GM19035 (cell line): Measurements from ENCODE around the gene DUOXA1.
"Not testable (repeated sequence)": the region's sequence is repeated elsewhere in the genome, so short reads cannot be mapped to it uniquely, and the experiment has no call there.

ENCODE experiments used
- ATAC-seq: cut with Tn5 transposase; IDR thresholded peaks from one replicate; pipeline ENCODE4 v1.9.1; 2021; ENCODE audit not compliant: unreplicated experiment

The DUOXA1 gene

DNA sequence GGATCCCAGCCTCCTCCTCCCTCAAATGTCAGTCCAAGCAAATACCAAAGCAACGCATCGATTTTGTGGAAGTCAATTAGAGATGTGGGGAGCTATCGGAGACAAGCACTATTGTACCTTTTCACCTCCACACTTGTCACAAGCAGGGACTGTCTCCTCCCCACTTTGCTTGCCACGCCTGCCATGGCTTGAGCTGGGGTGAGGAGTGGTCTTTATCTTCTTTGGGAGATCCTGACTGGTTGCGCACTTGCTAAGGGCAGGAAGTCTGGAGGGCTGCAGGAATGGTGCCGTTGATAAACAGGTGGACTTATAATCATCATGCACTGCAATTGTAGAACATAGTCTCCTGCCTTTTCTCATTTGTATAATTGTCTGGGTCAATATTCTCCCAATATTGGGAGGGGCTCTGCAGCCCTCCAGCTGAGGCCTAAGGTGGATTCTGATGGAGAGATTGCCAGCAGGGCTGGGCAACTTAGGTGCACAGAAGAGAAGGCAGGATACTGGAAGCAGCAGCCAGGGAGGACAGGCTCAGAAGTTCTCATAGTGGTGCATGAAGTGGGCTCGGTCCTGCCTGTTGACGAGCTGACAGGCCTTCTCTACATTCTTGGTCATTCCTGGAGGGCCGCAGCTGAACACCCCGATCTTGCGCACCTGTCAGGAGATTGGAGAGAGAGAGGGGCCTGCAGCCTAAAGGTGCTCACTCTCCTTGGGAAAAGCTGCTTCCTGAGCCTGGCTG, 35.9 kb downstream of the DUOXA1 start:
- ATAC-seq: no peak

DNA sequence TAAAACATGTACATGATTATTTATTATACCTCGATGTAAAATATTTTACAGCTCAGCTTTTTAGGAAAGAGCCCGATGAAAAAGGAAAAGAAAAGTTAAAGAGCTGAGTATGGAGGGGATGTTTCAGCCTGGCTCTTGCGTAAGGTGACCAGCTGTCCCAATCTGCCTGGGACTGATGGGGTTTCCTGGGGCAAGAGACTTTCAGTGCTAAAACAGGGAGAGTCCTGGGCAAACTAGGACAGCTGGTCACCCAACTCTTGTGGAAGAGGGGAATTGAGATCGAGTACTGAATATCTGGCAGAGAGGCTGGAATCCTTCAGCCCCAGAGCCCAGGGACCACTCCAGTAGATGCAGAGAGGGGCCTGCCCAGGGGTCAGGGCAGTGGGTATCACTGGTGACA, 36.7 kb downstream of the DUOXA1 start:
- ATAC-seq: no peak

DNA sequence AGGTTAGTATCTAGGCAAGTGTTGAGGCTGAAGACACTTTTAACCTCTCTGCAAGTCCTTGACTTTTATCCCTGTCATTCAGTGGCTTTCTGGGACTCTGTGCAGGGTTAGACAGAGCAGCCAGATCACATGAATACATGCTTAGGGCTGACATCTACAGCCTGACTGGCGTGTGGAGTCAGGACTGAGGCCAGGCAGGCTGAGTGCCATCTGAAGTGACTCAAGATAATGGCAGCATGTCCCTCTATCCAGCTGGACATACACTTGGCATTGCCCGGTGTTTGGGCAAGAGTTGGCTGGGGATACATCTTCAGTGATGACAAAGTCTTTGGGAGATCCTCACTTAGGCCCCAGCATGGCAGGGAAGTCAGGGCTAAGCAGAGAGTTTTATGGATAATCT, 38.1 kb downstream of the DUOXA1 start:
- ATAC-seq: no peak

DNA sequence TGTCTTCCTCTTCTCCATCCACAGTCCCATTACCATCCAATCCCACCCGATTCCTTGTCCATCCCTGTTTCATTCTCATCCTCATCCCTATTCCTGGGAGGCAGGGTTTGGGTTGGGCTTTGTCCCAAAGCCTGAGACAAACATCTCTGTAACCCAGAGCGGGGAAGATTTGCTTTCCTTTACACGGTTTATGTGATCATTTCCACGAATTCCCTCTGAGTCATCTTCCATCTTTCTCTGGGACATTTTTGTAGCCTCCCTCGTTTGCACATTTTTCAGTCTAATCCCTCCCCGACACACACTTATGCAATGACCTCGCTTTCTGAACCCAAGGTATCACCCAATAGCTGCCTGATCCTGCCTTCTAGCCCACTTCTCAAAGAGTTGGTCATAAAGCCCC, 38.5 kb downstream of the DUOXA1 start:
- no peak for ATAC-seq

DNA sequence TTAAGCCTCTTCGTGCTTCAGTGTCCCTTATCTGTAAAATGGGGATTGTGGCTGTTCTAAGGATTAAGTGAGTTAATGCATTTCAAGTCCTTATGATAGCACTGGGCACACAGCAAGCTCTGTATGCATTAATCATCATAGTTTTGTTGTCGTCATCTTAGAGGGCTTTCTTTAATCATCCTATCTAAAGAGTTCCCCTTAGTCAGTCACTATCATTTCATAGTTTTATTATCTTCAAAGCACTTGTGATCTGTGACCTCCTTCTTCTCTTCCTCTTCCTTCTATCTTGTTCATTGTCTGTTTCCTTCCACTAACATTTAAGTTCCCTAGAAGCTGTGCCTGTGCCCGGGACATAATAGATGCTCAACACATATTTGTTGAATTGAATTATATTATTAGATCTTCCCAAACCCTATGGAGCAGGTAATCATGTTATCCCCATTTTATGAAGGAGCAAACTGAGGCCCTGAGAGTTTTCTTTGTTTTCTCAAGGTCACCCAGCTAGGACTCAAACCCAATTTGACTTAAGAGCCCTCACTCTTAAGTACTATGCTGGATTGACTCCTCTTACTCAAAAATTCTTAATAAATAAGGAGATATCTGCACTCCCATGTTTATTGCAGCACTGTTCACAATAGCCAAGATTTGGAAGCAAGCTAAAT, 39.8 kb downstream of the DUOXA1 start:
- ATAC-seq: no peak

DNA sequence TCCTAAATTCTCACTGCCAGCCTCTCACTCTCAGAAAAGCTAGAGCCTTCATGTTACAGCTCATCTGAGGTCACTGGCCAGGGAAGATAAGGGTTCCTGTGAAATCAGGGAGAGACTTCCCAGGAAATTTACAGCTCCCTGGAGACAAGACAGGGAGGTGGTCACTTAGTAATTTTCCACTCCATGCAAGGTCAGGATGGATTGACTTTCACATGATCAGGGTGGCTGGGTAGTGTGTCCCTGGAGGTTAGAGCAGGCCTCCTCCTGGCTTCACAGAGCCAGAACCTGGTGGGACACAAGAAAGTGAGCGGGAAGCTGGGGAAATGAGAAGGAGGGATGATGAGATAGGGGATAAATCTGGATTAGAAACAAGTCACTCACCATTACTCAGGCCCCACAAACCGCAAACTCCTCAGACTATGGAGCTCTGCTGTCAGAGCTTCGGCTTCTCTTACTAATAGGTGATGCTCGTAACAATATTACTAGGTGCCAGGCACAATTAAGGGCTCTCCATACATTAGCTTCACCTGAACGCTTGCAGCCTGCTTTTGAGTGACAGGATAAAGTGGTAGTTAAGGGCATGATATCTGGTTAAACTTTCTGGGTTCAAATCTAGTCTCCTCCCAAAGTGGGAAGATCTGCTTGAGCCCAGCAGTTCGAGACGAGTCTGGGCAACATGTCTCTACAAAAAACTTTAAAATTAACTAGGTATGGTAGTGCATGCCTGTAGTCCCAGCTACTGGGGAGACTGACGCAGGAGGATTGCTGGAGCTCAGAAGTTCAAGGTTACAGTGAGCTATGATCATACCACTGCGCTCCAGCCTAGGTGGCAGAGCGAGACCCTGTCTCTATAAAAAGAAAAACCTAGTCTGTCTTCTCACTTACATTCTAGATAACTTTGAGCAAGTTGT, 40.6 kb downstream of the DUOXA1 start:
- no peak for ATAC-seq

DNA sequence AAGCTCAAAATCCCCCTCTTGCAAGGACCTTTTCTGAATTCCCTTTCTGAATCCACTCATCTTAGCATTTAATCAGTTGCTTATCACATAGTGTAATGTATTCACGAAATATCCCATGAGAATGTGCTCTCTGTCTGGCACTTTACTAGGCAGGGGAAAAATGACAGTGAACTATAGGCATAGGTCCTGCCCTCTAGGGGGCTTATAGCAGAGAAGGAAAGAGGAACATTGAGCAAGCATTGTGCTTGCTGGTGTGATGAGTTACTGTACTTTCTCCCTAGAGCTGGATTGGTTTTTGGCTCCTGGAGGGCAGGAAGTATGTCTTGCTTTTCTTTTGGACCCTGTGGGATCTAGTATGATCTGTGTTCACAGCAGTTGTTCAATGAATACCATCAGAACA, 42.2 kb downstream of the DUOXA1 start:
- no peak for ATAC-seq

DNA sequence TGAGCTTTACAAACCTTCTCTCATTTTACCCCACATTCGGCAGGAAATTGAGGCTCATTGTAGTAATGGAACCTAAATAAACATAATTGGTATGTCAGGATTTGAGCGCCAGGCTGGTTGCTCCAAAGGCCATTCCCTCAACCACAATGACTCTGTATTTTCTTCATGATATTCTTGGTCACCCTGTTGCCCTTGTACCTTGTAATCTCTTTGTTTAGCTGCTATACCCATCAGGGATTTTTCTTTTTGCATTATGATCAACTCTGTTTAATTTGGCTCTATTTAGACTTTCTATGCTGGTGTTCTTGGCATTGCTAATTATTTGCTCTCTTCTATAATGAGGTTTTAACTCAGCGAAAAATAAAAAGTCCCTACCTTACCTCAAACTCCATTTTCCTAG, 45.5 kb downstream of the DUOXA1 start:
- no peak for ATAC-seq

DNA sequence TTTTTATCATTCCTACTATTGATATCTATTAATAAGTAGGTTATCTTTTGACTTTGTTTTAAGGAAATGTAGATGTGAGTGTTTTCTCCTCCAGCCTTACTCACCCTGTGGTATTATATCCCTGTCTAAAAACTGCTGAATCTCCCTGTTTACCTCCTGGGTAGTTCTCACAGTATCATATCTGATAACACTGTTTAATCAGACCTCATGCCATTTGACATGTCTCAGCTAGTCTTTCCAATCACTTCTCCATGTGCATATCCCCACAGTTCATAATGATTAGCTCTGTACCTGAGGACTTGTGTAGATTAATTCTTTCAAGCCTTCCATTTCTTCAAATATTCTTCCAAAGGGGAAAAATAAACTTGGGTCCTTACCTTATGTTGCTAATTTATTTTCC, 46.5 kb downstream of the DUOXA1 start:
- no peak for ATAC-seq

DNA sequence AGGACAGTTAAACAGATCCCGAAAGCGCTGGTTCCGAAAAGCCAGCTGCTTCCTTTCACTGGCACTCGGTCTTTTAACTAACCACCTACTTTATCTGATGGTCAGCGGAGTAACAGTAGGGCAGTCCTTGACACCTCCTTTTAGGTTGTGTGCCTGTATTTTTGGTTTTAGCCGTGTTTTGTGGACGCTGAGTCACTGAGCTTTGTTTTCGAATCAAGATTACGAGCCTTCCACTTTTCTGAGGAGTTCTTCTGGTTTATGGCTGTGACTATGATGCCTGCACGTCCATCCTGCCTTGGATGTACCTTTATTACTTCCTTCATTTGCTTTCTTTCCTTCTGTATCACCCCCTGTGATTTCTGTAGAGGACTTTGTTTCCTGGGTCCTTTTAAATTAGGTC, 47.3 kb downstream of the DUOXA1 start:
- ATAC-seq: not testable (repeated sequence)

DNA sequence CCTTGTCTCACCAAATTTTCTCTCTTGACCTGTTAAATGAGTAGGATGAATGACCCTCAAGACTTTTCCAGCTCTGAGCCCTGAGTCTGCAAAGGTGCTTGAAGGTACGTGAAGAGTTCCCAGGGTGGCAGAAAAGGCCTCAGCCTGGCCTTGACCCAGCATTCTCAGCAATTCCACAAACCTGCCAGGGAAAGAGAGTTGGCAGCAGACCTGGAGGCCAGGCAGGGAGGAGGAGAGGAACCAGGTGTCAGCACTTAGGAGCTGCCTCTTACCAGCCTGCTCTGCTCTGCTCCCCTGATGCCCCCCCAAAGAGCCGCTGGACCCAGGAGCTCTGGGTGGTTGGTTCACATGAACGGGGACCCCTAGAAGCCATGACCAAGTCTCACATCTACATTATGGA, 49.1 kb downstream of the DUOXA1 start:
- not testable (repeated sequence) for ATAC-seq

DNA sequence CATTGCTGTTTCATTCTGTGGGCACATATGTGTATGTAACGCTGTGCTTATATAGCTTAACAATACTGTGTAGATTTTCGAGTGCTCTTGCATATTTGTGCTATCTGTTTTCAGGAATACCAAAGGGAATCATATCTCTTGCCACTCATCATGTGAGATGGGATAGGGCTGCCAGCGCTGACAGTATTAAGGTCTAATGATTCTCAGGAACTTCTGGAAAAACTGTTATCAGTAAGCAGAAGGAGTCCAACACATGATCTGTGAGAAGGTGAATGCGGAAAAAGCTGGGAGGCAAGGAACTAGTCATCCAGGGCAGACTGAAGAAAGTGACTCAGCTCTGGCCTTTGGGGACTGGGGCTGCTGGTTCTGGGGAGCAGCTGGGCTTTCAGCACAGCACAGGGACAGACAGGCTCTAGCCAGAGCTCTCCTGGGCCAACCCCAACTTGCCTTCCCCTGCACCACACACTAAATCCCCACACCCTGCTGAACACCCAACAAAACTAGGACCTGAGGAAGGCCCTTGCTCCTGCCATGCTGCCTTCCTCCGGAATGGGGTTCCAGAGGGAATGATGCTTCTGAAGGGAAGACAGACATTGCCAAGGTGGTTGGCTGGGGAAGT, 49.9 kb downstream of the DUOXA1 start:
- not testable (repeated sequence) for ATAC-seq

DNA sequence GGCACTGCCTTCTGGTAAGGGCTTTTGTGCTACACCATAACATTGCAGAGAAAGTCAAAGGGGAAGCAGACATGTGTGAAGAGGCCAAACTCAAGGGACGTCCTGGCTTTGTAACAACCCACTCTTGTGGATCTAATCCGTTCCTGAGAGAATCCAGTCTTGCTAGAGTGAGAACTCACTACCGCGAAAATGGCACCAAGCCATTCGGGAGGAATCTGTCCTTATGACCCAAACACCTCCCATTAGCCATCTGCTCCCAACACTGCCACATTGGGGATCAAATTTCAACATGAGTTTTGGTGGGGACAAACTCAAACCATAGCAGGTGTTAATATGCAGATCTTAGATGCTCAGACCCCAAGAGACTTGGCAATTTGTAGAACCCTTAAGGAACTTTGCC, 50.5 kb downstream of the DUOXA1 start:
- ATAC-seq: not testable (repeated sequence)

DNA sequence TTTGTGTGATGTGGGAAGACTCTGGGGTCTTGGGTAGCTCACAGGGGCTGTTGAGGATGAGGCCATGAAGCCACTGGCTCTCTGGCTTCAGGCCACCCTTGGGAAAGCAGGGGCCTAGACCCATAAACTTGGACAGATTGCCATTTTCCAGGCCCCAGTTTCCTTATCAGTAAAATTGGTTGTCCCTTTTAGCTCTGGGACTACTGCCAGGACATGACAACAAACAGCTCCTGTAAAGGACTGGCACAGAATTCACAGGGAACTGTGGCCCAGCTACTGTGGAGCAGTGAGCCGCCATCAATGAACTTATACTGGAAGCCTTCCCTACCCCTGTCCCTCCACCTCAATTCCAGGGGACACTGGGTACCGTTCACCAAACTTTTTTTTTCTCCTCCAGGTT, 52.3 kb downstream of the DUOXA1 start:
- ATAC-seq: not testable (repeated sequence)

DNA sequence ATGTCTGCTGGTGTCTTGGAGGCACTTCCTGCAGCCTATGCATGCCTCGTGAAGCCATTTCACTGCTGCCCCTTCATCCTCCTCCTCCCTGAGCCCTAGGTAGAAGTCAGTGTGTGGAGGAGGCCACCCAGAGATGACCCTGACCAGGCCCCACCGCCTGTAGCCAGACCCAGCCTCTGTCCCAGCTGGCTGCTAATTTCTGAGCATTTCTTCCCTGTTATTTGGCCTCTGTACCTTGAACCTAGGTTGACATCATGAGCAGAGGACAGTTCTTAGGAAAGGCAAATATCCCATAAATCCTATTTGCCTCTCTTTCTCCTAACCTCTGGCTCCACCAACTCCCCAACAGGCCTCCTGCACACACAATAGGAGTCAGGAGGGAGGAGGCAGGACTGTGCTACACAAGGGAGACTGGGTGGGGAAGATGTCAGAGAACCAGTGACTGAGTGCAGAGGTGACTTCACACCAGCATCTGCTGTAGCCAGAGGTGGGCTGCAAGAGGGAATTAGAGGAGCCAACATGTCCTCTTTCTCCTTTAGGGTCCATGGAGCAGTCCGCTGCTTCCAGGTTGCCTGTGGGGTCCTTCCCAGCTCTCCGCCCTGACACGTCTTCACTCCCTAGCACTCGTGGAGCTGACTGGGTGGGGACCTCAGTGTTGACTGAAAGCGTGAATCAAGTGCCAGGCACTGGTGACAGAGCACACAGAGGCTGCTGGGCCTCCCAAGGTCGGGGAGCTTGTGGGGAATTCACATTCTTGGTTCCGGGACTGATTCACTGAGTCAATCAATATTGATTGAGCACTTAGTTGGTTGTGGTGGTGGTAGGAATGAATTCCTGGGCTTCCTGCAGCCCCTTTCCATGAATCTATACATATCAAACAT, 54.0 kb downstream of the DUOXA1 start:
- ATAC-seq: not testable (repeated sequence)

DNA sequence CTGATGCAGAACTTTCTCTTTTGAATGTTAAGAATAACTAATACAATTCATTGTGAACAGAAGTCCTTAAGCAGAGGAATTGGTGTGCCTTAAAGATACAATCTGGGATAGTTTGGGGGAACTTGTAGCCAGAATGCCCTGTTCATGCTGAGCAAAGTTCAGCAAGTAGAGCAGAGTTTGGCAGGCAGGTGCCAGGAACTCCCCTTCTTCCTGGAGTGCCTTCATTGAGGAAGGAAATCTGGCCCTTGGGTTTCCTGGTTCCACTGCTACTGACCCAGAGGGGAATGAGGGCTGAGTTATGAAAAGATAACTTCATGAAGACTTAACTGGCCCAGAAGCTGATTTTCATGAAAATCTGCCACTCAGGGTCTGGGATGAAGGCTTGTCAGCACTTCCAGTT, 56.1 kb downstream of the DUOXA1 start:
- not testable (repeated sequence) for ATAC-seq

DNA sequence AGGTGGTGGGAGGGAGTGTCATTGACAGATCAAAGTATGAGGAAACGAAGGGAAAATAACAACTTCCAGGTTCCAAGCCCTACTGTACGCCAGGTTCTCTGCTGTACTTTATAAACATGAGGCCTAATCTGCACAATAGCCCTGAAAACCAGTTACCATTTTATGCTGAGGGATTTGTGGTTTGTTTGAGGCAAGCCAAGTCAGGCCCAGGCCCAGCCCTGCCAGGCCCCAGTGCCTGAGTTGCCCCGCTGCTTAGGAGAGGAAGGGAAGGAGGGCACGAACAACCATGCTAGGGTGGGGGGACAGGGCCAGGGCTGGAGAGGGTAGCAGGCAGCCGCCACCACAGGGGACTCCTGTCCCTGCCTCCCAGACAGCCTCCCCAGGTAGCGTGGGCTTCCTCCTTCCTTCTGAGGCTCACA, 59.7 kb downstream of the DUOXA1 start:
- ATAC-seq: not testable (repeated sequence)
